IPS-18a (cell line): Measurements from ENCODE around the gene AARS1.
"Not testable (repeated sequence)": the region's sequence is repeated elsewhere in the genome, so short reads cannot be mapped to it uniquely, and the experiment has no call there.

Experiments used
- H3K27ac ChIP-seq: one replicate; pipeline ENCODE4 v1.5.1; 2013; ENCODE audit warnings: low read length
- H3K27me3 ChIP-seq: one replicate; pipeline ENCODE4 v1.6.1; 2013; ENCODE audit warnings: mild to moderate bottlenecking, low read length; ENCODE audit not compliant: control insufficient read depth, insufficient read depth
- H3K36me3 ChIP-seq: one replicate; pipeline ENCODE4 v1.6.1; 2013; ENCODE audit warnings: low read depth, low read length; ENCODE audit not compliant: control insufficient read depth
- H3K4me1 ChIP-seq: one replicate; pipeline ENCODE4 v1.6.1; 2013; ENCODE audit warnings: low read depth, low read length; ENCODE audit not compliant: control insufficient read depth
- H3K4me3 ChIP-seq: one replicate; pipeline ENCODE4 v1.5.1; 2013; ENCODE audit warnings: low read length
- H3K9ac ChIP-seq: one replicate; pipeline ENCODE4 v1.6.1; 2013; ENCODE audit warnings: mild to moderate bottlenecking, low read length, moderate library complexity
- H3K9me3 ChIP-seq: one replicate; pipeline ENCODE4 v1.6.1; 2013; ENCODE audit warnings: low read depth, low read length; ENCODE audit not compliant: control insufficient read depth

Gene AARS1

DNA sequence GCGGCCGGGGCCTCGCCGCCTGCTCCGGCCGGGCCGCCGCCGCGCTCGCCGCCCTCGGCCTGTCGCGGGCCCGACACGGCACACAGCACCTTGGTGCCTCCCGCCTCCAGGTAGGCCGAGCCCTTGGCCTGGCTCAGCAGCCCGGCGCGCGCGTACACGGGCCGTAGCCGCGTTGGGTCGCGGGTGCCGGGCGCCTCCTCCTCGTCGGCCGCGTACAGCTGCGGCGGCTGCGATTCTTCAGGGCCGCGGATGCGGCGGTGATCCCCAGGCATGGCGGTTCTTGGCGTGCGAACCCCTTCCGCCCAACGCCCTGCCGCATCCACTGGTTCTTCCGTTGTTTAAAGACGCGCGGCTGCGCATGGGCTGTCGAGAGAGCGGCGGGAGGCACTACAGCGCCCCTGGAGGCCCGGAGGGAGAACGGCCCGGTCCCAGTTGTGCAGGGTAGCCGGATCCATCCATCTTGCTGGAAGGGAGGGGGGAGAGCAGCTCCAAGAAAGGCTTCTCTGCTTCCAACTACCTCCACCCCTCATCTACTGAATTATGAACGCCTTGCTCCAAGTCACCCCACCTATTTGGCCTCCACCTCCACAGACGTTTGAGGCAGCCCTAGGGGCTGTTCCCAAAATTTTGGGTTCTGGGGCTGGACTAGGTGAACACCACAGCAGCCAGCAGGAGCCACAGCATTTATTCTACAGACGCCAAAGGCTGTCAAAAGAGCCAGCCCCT, 37.5 kb downstream of the AARS1 start, which contains the start of gene EXOSC6:
Gene EXOSC6, minus strand, starts transcription at position 312 of the 726 bp plus-strand sequence. Its CDS starts 40 bp downstream, at position 272.
- Histone ChIP-seq H3K4me3 (peak within 1 kb of the TSS; percentile 85), H3K9me3 (no peaks in the 10 kb centered on the region), H3K4me1 (peaks cover 3% of the 10 kb centered on the region), H3K36me3 (peaks cover 46% of the 10 kb centered on the region), H3K9ac (peak within 1 kb of the TSS; percentile 83), H3K27ac (peak within 1 kb of the TSS; percentile 39), H3K27me3 (no peaks in the 10 kb centered on the region)

DNA sequence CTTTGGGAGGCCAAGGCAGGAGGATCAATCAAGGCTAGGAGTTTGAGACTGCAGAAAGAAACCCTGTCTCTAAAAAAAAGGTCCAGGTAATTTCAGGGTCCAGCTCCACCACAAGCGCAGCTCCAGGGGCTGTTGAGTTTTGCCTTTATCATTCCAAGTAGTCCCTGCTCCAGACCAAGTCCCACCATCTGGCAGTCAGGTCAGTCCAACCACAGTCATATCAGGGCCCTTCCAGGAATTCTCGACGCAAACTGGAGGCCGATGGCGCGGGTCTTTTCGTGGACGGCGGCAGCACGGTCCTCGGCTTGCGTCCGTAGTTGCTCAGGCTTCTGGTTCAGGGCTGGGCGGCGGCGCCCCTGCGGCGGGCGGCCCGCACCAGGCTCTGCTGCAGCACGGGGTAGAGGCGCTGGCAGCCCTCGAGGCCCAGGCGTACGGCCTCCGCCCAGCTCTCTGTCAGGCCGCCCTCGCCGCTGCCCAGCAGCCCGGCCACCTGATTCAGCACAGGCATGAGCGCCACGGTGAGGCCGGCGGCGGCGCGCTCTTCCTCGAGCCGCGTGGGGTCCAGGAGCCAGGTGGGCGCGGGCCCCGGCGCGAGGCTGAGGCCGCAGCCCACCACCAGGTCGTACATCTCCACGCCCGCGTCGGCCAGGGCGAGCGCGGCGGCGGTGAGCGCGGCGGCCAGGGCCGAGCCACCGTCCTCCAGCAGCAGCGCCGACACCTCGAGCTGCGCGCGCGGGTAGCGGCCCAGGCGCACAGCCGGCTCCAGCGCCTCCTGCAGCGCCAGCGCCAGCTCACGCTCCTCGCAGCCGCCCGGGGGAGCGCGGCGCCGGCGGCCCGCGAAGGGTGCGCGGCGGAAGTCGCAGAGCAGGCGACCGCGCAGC, 38.3 kb downstream of the AARS1 start:
- H3K36me3 ChIP-seq = peaks cover 40% of the 10 kb centered on the region
- peaks cover 3% of the 10 kb centered on the region for H3K4me1 ChIP-seq
- peak overlapping the region; percentile 85 for H3K4me3 ChIP-seq
- H3K27ac ChIP-seq = peak overlapping the region; percentile 39
- H3K9me3 ChIP-seq = no peaks in the 10 kb centered on the region
- peak overlapping the region; percentile 81 for H3K9ac ChIP-seq
- H3K27me3 ChIP-seq = no peaks in the 10 kb centered on the region

DNA sequence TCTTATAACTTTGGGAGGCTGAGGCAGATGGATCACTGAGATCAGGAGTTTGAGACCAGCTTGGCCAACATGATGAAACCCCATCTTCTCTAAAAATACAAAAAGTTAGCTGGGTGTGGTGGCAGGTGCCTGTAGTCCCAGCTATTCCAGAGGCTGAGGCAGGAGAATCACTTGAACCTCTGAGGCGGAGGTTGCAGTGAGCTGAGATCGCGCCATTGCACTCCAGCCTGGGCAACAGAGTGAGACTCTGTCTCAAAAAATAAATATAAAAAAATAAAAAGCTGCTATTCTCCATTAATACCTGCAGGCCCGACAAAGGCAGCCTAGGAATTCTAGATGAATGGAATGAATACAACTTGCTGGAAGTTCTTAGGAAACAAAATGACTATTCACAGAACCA, 39.6 kb downstream of the AARS1 start:
- not testable (repeated sequence) for H3K27me3 ChIP-seq, H3K4me3 ChIP-seq

GRCh38 chr16:70238773-70239172, 50.5 kb downstream of the AARS1 start:
- H3K9me3 ChIP-seq, H3K27me3 ChIP-seq, H3K9ac ChIP-seq, H3K27ac ChIP-seq, H3K4me1 ChIP-seq, H3K36me3 ChIP-seq, H3K4me3 ChIP-seq: not testable (repeated sequence)

More for the DNA sequence above, 39.6 kb downstream of the AARS1 start:
- not testable (repeated sequence) for H3K9ac ChIP-seq, H3K4me1 ChIP-seq, H3K27ac ChIP-seq, H3K9me3 ChIP-seq
- H3K36me3 ChIP-seq = peaks cover 29% of the 10 kb centered on the region

DNA sequence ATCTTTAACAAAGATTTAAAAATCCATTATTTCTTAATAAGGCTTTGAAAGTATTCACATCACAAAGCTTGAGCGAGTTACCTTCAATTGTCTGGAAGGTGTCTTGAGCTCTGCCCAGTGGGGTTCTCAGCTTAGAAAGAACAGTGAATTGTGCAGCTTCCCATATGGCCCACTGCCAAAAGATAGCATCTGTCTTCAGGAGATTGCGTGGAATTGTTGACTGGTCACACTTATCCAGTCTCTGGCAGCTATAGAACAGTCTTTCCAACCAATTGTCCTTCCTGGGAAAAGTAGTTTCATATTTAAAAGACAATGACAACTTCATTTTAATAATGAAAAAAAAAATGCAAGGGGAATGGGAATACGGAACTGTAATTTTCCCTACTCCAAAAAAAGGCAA, 57.5 kb downstream of the AARS1 start:
- H3K4me1 ChIP-seq, H3K36me3 ChIP-seq, H3K27me3 ChIP-seq, H3K27ac ChIP-seq, H3K4me3 ChIP-seq, H3K9ac ChIP-seq, H3K9me3 ChIP-seq: not testable (repeated sequence)

DNA sequence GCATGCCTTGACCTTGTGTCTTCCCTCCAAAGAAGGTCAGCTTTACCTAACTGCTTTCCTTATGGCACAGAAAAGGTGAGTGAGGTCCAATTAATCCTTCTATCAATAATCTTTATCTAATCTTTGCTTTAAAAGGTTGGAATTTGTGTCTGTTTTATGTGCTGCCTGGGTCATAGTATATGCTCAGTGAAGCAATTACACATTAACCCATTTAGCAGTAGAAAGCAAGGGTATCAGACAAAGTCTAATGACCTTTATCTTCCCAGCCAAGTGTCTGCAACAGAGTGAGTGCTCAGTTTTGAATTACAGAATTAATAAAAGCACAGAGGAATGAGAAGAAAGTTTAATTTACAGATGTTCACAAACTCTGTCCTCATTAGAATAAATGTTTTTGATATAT, 63.3 kb downstream of the AARS1 start:
- H3K36me3 ChIP-seq, H3K4me1 ChIP-seq, H3K9me3 ChIP-seq, H3K27me3 ChIP-seq, H3K27ac ChIP-seq, H3K4me3 ChIP-seq, H3K9ac ChIP-seq: not testable (repeated sequence)

DNA sequence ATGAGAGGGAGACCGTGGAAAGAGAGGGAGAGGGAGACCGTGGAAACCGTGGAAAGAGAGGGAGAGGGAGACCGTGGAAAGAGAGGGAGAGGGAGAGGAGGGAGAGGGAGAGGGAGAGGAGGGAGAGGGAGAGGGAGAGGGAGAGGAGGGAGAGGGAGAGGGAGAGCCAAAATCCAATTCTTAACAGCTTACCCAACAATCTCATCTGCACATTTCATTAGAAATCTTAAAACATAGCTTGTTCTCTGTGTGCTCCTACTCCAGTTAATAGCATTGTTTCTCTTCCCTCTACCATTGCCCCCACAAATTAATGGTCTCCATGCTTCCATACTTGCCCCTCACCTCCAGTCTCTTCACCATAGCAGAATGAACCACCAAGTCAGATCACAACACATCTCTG, 63.9 kb downstream of the AARS1 start:
- H3K9ac ChIP-seq, H3K4me1 ChIP-seq, H3K27me3 ChIP-seq, H3K9me3 ChIP-seq, H3K27ac ChIP-seq, H3K4me3 ChIP-seq, H3K36me3 ChIP-seq: not testable (repeated sequence)

- not testable (repeated sequence) for H3K27ac ChIP-seq, H3K36me3 ChIP-seq, H3K4me1 ChIP-seq, H3K9ac ChIP-seq, H3K27me3 ChIP-seq, H3K9me3 ChIP-seq, H3K4me3 ChIP-seq
These were observed 64.7 kb downstream of the AARS1 start for GRCh38 chr16:70224645-70225044.

DNA sequence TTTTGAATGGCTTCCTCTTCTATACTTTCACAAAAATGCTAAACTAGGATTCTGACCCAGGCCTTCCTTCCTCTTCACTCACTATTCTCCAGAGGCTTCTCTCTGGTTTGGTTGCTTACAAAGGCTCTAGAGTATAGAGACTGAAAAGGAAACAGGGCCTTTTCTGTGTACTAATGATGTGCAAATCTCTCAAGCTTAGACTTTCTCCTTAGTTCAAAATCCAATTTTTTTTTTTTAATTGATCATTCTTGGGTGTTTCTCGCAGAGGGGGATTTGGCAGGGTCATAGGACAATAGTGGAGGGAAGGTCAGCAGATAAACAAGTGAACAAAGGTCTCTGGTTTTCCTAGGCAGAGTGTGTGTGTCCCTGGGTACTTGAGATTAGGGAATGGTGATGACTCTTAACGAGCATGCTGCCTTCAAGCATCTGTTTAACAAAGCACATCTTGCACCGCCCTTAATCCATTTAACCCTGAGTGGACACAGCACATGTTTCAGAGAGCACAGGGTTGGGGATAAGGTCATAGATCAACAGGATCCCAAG, 65.3 kb downstream of the AARS1 start:
- H3K27ac ChIP-seq, H3K27me3 ChIP-seq: not testable (repeated sequence)

DNA sequence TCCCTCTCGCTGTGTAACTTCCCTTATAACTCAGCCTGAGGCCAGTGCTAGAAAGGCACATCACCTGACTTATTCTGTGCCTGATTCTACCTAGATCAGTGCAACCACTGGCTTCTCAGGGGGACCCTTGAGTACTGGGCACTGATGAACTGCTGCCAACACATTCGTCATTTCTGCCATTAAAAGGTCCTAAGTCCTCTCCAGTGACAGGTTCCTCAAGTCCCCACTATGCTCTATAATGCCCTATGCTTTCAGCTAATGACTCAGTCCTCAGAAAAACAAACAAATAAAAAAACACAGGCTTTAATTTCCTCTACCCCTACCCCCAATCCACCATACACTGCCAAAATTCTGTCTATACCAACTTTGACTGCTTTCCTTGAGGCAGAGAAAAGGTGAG, 66.1 kb downstream of the AARS1 start:
- H3K36me3 ChIP-seq = not testable (repeated sequence)

More for the DNA sequence above, 65.3 kb downstream of the AARS1 start:
- H3K9me3 ChIP-seq, H3K9ac ChIP-seq, H3K36me3 ChIP-seq, H3K4me1 ChIP-seq, H3K4me3 ChIP-seq: not testable (repeated sequence)

GRCh38 chr16:70222574-70222973, 66.7 kb downstream of the AARS1 start:
- not testable (repeated sequence) for H3K9ac ChIP-seq, H3K27me3 ChIP-seq, H3K4me1 ChIP-seq, H3K27ac ChIP-seq, H3K36me3 ChIP-seq, H3K9me3 ChIP-seq, H3K4me3 ChIP-seq

More for the DNA sequence above, 66.1 kb downstream of the AARS1 start:
- H3K4me1 ChIP-seq, H3K4me3 ChIP-seq, H3K27me3 ChIP-seq, H3K27ac ChIP-seq, H3K9ac ChIP-seq, H3K9me3 ChIP-seq: not testable (repeated sequence)
